Left ventricle myocardium inferior (tissue), 1 donor: Measurements from ENCODE around the gene C16orf54. TPM values are rescaled to one million over a fixed set of nuclear protein-coding genes. Genes with fewer than 3 reads are reported as not detected.
A peak's percentile ranks its signal among the peaks of the same experiment; 100 is the strongest.
"Not testable (repeated sequence)": the region's sequence is repeated elsewhere in the genome, so short reads cannot be mapped to it uniquely, and the experiment has no call there.

Experiments used
- DNase-seq: peaks from one replicate; pipeline ENCODE4 v3.0.0-alpha.2; 2020
- H3K27ac ChIP-seq: fragments of 200-600 bp; replicated peaks from 2 replicates; pipeline ENCODE4 v1.8.0; 2021
- H3K27me3 ChIP-seq: fragments of 200-600 bp; 2 replicates; pipeline ENCODE4 v1.8.0; 2021; ENCODE audit warnings: low read depth
- H3K36me3 ChIP-seq: fragments of 200-600 bp; 2 replicates; pipeline ENCODE4 v1.8.0; 2021
- H3K4me1 ChIP-seq: fragments of 200-600 bp; 2 replicates; pipeline ENCODE4 v1.8.0; 2021
- H3K4me3 ChIP-seq: fragments of 200-600 bp; 2 replicates; pipeline ENCODE4 v1.8.0; 2021; ENCODE audit warnings: mild to moderate bottlenecking, moderate library complexity
- H3K9me3 ChIP-seq: fragments of 200-600 bp; replicated peaks from 2 replicates; pipeline ENCODE4 v1.8.0; 2021
- intact Hi-C: fragments of 100-400 bp; cut with micrococcal nuclease; formaldehyde crosslinking; loops from one replicate; pipeline ENCODE4 v1.11.0; 2022
- total RNA-seq: library from RNA; stranded (reverse); fragmentation: NEBNext Ultra II Directional; extraction: Animal tissue kit (Norgen Biotek cat#: 25700); gene quantifications from one replicate; pipeline ENCODE4 v1.2.1, GENCODE V29; 2021
- TF ChIP-seq, protein P1 (sequence below): fragments of 200-600 bp; IDR thresholded peaks from 2 replicates; pipeline ENCODE4 v1.8.0; 2021; ENCODE audit warnings: antibody characterized with exemption, mild to moderate bottlenecking, borderline replicate concordance
- donor health status: DM: no; HTN: yes; CAD: no; lungs with severe emphysema.

Gene C16orf54
- total RNA-seq, 1 donor from 2014 or later: 0.63 TPM

DNA sequence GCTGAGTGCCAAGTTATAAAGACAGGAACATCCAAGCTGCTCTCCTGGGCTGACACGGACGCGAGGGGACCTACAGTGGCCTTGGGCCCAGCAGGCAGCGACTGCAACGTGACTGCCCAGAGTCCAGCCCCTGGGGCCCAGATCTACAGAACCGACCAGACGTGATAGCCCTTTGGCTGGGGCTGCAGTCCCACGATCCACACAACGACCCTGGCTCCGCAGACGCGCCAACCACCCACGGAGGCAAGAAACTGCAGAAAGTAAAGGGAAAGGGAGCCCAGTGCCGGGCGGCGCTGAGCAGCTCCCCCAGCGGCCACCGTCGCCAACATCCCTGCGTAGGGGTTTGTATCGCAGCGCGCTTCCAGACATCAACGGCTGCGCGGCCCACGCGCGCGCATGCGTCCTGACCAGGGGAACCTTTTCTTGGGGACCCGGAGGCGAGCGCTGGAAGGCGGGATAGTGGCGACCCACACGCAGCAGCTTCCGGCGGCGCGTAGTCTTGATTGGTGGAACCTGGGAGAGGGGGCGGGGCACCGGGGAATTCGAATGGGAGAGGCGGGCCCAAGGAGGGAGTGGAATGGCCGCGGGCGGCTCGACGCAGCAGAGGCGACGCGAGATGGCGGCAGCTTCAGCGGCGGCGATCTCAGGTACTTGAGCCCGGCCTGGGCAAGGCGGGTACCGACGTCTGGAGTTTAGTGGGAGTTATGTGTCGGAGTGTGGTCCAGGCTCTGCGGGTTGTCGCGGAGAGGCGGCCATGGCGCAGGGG lies 44.6 kb upstream of the C16orf54 start, which contains the start of gene KIF22:
Gene KIF22, plus strand, starts transcription at position 569 of the 766 bp plus-strand sequence. Its CDS starts 9 bp downstream, at position 578.
- H3K4me3 ChIP-seq: peak within 1 kb of the TSS; percentile 93
- no peaks in the 10 kb centered on the region for H3K36me3 ChIP-seq
- peaks cover 26% of the 10 kb centered on the region for H3K4me1 ChIP-seq
- peak within 1 kb of the TSS; percentile 94 for H3K27ac ChIP-seq
- no peaks in the 10 kb centered on the region for H3K27me3 ChIP-seq
- DNase-seq: peak; percentile 99
- TF ChIP-seq, protein P1, sequence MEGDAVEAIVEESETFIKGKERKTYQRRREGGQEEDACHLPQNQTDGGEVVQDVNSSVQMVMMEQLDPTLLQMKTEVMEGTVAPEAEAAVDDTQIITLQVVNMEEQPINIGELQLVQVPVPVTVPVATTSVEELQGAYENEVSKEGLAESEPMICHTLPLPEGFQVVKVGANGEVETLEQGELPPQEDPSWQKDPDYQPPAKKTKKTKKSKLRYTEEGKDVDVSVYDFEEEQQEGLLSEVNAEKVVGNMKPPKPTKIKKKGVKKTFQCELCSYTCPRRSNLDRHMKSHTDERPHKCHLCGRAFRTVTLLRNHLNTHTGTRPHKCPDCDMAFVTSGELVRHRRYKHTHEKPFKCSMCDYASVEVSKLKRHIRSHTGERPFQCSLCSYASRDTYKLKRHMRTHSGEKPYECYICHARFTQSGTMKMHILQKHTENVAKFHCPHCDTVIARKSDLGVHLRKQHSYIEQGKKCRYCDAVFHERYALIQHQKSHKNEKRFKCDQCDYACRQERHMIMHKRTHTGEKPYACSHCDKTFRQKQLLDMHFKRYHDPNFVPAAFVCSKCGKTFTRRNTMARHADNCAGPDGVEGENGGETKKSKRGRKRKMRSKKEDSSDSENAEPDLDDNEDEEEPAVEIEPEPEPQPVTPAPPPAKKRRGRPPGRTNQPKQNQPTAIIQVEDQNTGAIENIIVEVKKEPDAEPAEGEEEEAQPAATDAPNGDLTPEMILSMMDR: peak; percentile 82
- H3K9me3 ChIP-seq: no peaks in the 10 kb centered on the region
- intact Hi-C loops: no loop called here

DNA sequence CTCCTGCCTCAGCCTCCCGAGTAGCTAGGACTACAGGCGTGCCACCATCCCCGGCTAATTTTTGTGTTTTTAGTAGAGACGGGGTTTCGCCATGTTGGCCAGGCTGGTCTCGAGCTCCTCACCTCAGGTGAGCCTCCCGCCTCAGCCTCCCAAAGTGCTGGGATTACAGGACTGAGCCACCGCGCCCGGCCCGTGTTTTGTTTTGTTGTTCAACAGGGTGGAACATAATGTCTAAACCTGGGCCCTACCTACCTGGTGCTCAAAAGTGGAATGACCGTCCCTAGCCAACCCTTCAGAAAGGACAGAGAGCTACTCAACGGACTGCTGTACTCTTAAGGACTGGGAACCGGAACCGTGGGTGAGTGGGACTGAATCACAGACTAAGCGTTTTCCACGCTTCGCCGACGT lies 44.0 kb upstream of the C16orf54 start:
- TF ChIP-seq, protein P1: no peak

DNA sequence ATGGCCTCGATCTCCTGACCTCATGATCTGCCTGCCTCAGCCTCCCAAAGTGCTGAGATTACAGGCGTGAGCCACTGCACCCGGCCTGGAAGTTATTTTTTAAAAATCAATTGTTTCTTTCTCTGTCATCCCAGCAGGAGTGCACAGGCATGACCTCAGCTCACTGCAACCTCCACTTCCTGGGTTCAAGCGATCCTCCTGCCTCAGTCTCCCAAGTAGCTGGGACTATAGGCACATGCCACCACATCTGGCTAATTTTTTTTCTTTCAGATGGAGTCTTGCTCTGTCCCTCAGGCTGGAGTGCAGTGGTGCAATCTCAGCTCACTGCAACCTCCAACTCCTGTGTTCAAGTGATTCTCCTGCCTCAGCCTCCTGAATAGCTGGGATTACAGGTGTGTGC lies 41.4 kb upstream of the C16orf54 start:
- DNase-seq, H3K27ac ChIP-seq, intact Hi-C loops, H3K27me3 ChIP-seq, H3K9me3 ChIP-seq, H3K4me3 ChIP-seq, H3K36me3 ChIP-seq: not testable (repeated sequence)
- peaks cover 33% of the 10 kb centered on the region for H3K4me1 ChIP-seq

More for the DNA sequence above, 44.0 kb upstream of the C16orf54 start:
- intact Hi-C loops: no loop called here
- Histone ChIP-seq H3K27ac (peak overlapping the region; percentile 94), H3K4me1 (peaks cover 32% of the 10 kb centered on the region), H3K4me3 (peak overlapping the region; percentile 93), H3K27me3 (no peaks in the 10 kb centered on the region), H3K36me3 (no peaks in the 10 kb centered on the region), H3K9me3 (no peaks in the 10 kb centered on the region)
- no peak for DNase-seq

DNA sequence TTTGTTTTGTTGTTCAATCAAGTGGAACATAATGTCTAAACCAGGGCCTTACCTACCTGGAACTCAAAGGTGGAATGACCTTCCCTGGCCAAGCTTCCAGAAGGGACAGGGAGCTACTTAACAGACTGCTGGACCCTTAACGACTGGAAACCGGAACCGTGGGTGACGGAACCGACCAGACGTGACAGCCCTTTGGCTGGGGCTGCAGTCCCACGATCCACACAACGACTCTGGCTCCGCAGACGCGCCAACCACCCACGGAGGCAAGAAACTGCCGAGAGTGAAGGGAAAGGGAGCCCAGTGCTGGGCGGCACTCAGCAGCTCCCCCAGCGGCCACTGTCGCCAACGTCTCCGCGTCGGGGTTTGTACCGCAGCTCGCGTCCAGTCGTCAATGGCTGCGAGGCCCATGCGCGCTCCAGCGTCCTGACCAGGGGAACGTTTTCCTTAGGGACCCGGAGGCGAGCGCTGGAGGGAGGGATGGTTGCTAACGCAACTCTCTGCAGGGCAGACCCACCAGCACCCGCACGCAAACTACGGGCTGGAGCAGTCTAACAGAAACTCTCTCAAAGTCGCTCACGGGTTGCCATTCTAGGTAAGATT lies 39.2 kb upstream of the C16orf54 start:
- Histone ChIP-seq H3K27ac (peak overlapping the region; percentile 34), H3K36me3 (no peaks in the 10 kb centered on the region), H3K4me1 (peaks cover 17% of the 10 kb centered on the region), H3K27me3 (peaks cover 3% of the 10 kb centered on the region), H3K4me3 (peak overlapping the region; percentile 53), H3K9me3 (no peaks in the 10 kb centered on the region)
- intact Hi-C loops: no loop called here
- TF ChIP-seq, protein P1: peak; percentile 92
- DNase-seq: peak; percentile 79

DNA sequence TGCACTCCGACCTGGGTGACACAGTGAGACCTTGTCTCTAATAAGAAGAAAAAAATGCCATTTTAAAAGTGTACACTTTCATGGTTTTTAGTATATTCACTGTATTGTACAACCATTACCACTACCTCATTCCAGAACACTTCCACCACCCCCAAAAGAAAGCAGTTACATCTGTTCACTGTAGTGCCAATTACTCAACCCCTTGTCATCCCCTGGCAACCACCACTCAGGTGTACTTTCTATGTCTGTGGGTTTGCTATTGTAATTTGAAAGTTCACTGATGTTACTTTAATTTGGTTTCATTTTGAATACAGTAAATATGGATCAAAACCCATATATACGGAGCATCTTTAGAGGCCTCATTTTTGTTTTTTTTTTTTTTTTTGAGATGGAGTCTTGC lies 38.4 kb upstream of the C16orf54 start:
- Histone ChIP-seq H3K36me3 (no peaks in the 10 kb centered on the region), H3K9me3 (no peaks in the 10 kb centered on the region), H3K27ac (no peak overlapping the region), H3K4me3 (no peak overlapping the region), H3K4me1 (peaks cover 11% of the 10 kb centered on the region), H3K27me3 (peaks cover 12% of the 10 kb centered on the region)
- intact Hi-C loops: no loop called here
- TF ChIP-seq, protein P1: no peak
- no peak for DNase-seq

DNA sequence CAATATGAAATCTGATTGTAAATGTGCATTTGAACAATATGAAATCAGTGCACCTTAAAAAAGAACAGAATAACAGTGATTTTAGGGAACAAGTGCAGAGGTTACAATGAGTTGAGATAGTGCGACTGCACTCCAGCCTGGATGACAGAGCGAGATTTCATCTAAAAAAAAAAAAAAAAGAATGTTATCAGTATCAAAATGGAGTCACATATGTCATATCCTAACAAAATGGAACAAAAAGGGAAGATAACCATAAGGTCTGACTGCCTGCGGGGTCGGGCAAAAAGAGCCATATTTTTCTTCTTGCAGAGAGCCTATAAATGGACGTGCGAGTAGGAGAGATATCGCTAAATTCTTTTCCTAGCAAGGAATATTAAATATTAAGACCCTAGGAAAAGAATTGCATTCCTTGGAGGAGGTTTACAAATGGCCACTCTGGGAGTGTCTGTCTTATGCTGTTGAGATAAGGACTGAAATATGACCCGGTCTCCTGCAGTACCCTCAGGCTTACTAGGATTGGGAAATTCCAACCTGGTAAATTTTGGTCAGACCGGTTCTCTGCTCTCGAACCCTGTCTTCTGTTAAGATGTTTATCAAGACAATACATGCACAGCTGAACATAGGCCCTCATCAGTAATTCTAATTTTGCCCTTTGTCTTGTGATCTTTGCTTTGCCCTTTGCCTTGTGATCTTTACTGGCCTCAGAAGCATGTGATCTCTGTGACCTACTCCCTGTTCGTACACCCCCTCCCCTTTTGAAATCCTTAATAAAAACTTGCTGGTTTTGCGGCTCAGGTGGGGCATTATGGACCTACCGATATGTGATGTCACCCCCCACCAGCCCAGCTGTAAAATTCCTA lies 37.5 kb upstream of the C16orf54 start:
- H3K27ac ChIP-seq, DNase-seq, H3K9me3 ChIP-seq, H3K4me3 ChIP-seq, H3K36me3 ChIP-seq, intact Hi-C loops: not testable (repeated sequence)
- Histone ChIP-seq H3K27me3 (peaks cover 20% of the 10 kb centered on the region), H3K4me1 (peaks cover 11% of the 10 kb centered on the region)
